ACHN (cell line): ENCODE results near the gene RAB11FIP4.

Source experiments
- DNase-seq: peaks from one replicate; pipeline ENCODE4 v3.0.0-alpha.2; 2015
- in situ Hi-C: cut with HindIII; loops from 2 replicates; pipeline ENCODE4 v1.10.0; 2017; ENCODE audit warnings: low sequenced_read_pairs, low pct_ligation_motif_present, low pct_unique_long_range_greater_than_20kb

Gene RAB11FIP4

DNA sequence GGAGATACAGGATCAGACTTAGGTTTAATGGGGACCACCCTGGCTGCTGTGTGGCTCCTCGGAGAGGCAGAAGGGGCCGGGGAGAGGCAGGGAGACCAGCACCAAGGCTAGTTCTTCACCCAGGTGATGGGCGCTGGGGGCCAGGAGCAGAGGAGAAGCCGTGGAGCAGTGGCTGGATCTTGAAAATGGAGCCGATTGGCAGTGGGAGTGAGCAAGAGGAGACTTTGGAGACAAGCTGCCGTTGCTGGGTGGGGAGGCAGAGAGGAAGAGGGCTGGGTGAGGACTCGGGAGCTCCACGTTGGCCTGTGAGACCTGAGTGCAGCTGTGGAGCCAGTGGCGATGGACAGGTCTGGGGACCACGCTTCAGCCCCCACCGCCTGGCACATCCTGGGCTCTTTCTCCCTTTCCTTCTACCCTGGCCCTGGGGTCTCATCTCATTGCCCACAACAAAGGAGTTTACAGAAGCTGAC lies 9.0 kb downstream of the RAB11FIP4 start:
- in situ Hi-C loops: no loop called here
- no peak for DNase-seq

DNA sequence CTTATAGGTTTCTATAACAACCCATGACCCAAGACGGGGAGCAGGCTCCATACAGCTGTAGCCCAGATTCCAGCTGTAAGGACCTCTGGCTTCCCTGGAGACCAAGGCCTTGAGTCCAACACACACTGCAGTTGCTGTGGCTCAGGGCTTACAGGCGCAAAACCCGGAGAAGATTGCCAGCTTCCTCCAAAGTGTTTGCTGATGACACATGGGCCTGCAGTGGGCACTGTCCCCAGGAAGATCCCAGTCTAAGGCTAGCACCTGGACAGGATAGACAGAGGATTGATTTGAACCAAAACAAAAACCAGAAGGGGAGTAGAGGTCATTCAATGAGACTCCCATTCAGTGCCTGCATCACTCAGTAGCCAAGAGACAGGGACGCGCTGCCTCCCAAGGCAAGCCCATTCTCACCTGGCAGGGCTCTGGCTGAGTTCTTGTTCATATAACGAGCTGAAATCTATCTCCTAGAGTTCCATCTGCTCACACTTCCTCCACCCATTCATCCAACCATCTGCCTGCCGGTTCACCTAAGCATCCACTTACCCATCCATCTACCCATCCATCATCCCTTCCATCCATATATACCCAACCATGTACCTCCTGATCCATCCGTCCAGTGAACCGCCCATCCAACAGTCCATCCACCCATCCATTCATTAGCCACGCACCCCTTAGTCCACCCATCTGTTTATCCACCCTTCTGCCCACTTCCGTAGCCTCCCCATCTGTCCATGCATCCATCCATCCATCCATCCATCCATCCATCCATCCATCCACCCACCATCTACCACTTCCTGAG lies 10.2 kb downstream of the RAB11FIP4 start:
- in situ Hi-C loops: no loop called here
- no peak for DNase-seq

GRCh38 chr17:31404028-31404949 lies 12.8 kb downstream of the RAB11FIP4 start:
- no peak for DNase-seq
- in situ Hi-C loops: no loop called here

- no peak for DNase-seq
Observed at GRCh38 chr17:31405890-31406371, 14.5 kb downstream of the RAB11FIP4 start.

GRCh38 chr17:31408586-31408985 lies 17.1 kb downstream of the RAB11FIP4 start:
- in situ Hi-C loops: no loop called here
- no peak for DNase-seq

More at GRCh38 chr17:31405890-31406371, 14.5 kb downstream of the RAB11FIP4 start:
- in situ Hi-C loops: no loop called here

- DNase-seq: no peak
- in situ Hi-C loops: no loop called here
Observed at GRCh38 chr17:31411707-31412285, 20.3 kb downstream of the RAB11FIP4 start.

- in situ Hi-C loops: no loop called here
- DNase-seq: no peak
Observed at GRCh38 chr17:31412511-31412910, 21.0 kb downstream of the RAB11FIP4 start.

- in situ Hi-C loops: no loop called here
- DNase-seq: no peak
Observed at GRCh38 chr17:31413081-31413799, 21.8 kb downstream of the RAB11FIP4 start.

DNA sequence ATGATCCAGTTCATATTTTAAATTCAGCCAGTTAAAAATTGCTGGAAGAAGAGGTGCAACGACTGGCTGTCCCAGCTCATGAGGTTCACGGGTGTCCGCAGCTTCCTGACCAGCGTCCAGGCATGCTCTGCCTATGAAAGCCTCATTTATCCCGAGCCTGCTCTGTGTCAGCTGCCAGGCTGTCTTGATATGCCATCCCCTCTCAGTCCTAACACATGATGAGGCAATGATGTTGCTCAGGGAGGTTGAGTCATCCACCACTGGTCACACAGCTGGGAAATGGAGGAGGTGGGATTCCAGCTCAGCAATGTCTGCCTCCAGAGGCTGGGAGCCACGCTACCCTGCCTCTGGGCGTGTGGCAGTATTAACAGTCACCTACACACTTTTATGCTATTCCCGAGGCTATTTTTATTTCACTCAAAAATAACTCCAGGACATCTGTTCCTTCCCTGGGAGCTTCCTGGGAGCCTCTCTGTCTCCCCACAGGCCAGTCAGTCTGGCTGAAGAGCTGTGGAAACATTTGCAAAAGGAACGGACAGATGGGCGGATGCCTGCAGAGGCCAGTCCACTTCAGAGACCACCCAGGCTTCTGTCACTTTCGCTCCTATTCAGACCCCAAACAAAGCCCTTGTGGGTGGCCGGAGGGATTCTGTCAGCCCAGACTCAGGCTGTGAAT lies 22.5 kb downstream of the RAB11FIP4 start:
- in situ Hi-C loops: no loop called here
- DNase-seq: no peak

- DNase-seq: no peak
- in situ Hi-C loops: no loop called here
Observed at GRCh38 chr17:31414550-31414918, 23.1 kb downstream of the RAB11FIP4 start.

- in situ Hi-C loops: no loop called here
- DNase-seq: no peak
Observed at GRCh38 chr17:31415004-31415454, 23.6 kb downstream of the RAB11FIP4 start.

DNA sequence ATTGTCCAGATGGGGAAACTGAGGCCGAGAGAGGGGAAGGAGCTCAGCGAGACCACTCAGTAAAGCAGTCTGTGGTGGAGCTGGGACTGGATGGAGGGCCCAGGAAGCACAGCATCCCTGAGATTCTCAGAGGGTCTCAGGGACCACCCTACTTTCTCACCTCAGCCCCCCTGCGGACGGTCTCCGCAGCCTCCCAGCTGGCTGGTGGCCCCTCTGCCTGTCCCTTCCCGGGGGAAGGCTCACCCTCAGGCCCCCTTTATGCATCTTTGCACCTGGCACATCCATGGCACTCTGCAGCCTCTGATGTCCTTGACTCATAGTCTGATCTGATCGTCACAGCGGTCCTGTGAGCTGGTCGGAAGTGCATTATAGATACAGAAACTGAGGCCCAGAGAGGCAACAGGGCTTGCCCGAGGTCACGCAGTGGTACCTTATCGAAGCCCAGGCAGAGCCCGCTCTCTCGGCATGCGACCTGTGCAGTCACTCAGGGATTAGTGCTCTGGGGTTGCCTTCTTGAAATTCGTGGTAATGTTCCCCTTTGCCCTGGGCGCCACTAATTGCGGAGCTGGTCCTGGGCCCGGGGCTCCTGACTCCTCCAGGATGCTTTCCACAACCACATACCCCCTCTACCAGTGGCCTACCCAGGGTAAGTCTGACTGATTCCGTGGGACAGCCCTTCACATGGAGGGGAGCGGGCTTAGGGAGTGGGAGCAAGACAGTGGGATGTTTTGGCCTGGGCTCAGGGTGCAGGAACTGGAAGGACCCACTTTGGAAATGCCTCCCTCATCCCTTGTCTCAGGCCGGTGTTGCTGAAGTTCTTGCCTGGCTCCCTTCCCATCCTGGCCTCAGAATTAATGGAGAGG lies 24.4 kb downstream of the RAB11FIP4 start:
- no peak for DNase-seq
- in situ Hi-C loops: no loop called here

DNA sequence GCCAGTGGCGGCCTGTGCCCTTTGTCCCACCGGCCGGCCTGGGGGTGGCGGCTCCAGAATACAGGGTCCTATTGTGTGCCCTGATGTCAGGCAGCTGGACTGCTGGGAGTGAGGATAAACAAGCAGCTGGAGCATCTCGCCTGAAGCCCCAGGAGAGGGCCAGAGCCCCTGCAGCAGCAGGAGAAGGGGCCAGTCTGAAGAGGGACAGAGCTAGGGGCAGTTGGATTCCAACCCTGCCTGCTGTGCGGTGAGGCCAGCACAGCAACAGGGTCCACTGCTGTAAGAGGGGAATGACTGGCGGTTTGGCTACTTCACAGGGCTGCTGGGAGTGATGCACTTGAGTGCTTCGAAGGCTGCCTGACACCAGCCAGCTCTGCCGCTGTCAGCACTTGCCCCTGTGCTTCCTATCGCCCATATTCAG lies 25.0 kb downstream of the RAB11FIP4 start:
- DNase-seq: no peak
- in situ Hi-C loops: no loop called here

- in situ Hi-C loops: no loop called here
- DNase-seq: no peak
Observed at GRCh38 chr17:31417051-31417792, 25.7 kb downstream of the RAB11FIP4 start.

- in situ Hi-C loops: no loop called here
- no peak for DNase-seq
Observed at GRCh38 chr17:31418773-31419350, 27.4 kb downstream of the RAB11FIP4 start.

GRCh38 chr17:31422443-31422842 lies 31.0 kb downstream of the RAB11FIP4 start:
- in situ Hi-C loops: no loop called here
- DNase-seq: no peak
